ENCODE measurements around the gene DRG2. TPM values are rescaled to one million over a fixed set of nuclear protein-coding genes. Genes with fewer than 3 reads are reported as not detected.

Gene DRG2
- total RNA-seq, 1 donor from 2014 or later, result 24.6 TPM

- no peak for DNase-seq (ENCODE audit: low spot score)
- Mint-ChIP-seq H3K27me3 (ENCODE audit: low read depth) (no peaks in the 10 kb centered on the region), H3K36me3 (ENCODE audit: low read depth) (no peaks in the 10 kb centered on the region), H3K4me3 (ENCODE audit: unreplicated experiment) (no peak overlapping the region), H3K4me1 (ENCODE audit: low read depth) (no peaks in the 10 kb centered on the region), H3K27ac (ENCODE audit: unreplicated experiment) (no peak overlapping the region), H3K9me3 (ENCODE audit: low read depth) (no peaks in the 10 kb centered on the region)
- no peak for TF ChIP-seq CTCF (IDR thresholded peaks at IDR 0.05)
Measured at GRCh38 chr17:18115517-18115916, 27.8 kb downstream of the DRG2 start.

GRCh38 chr17:18116078-18116477, 28.3 kb downstream of the DRG2 start:
- no peaks in the 10 kb centered on the region for H3K4me1 Mint-ChIP-seq (ENCODE audit: low read depth)
- H3K36me3 Mint-ChIP-seq (ENCODE audit: low read depth), result no peaks in the 10 kb centered on the region
- no peak for TF ChIP-seq CTCF (IDR thresholded peaks at IDR 0.05)
- no peaks in the 10 kb centered on the region for H3K9me3 Mint-ChIP-seq (ENCODE audit: low read depth)
- no peak overlapping the region for H3K4me3 Mint-ChIP-seq (ENCODE audit: unreplicated experiment)
- no peak overlapping the region for H3K27ac Mint-ChIP-seq (ENCODE audit: unreplicated experiment)
- no peak for DNase-seq (ENCODE audit: low spot score)
- no peaks in the 10 kb centered on the region for H3K27me3 Mint-ChIP-seq (ENCODE audit: low read depth)

- H3K9me3 Mint-ChIP-seq (ENCODE audit: low read depth), result no peaks in the 10 kb centered on the region
- no peak for TF ChIP-seq CTCF (IDR thresholded peaks at IDR 0.05)
- no peaks in the 10 kb centered on the region for H3K27me3 Mint-ChIP-seq (ENCODE audit: low read depth)
- H3K36me3 Mint-ChIP-seq (ENCODE audit: low read depth), result no peaks in the 10 kb centered on the region
- no peak overlapping the region for H3K4me3 Mint-ChIP-seq (ENCODE audit: unreplicated experiment)
- H3K27ac Mint-ChIP-seq (ENCODE audit: unreplicated experiment), result no peak overlapping the region
- no peaks in the 10 kb centered on the region for H3K4me1 Mint-ChIP-seq (ENCODE audit: low read depth)
- DNase-seq (ENCODE audit: low spot score), result no peak
Measured at GRCh38 chr17:18117533-18117932, 29.8 kb downstream of the DRG2 start.

- Mint-ChIP-seq H3K36me3 (ENCODE audit: low read depth) (no peaks in the 10 kb centered on the region), H3K27me3 (ENCODE audit: low read depth) (no peaks in the 10 kb centered on the region), H3K4me1 (ENCODE audit: low read depth) (no peaks in the 10 kb centered on the region), H3K4me3 (ENCODE audit: unreplicated experiment) (no peak overlapping the region), H3K27ac (ENCODE audit: unreplicated experiment) (no peak overlapping the region), H3K9me3 (ENCODE audit: low read depth) (no peaks in the 10 kb centered on the region)
- DNase-seq (ENCODE audit: low spot score), result no peak
- TF ChIP-seq CTCF (IDR thresholded peaks at IDR 0.05), result no peak
Measured at GRCh38 chr17:18117982-18118975, 30.5 kb downstream of the DRG2 start.

- Mint-ChIP-seq H3K36me3 (ENCODE audit: low read depth) (no peaks in the 10 kb centered on the region), H3K27me3 (ENCODE audit: low read depth) (no peaks in the 10 kb centered on the region), H3K4me1 (ENCODE audit: low read depth) (no peaks in the 10 kb centered on the region), H3K9me3 (ENCODE audit: low read depth) (no peaks in the 10 kb centered on the region), H3K27ac (ENCODE audit: unreplicated experiment) (no peak overlapping the region), H3K4me3 (ENCODE audit: unreplicated experiment) (no peak overlapping the region)
- no peak for TF ChIP-seq CTCF (IDR thresholded peaks at IDR 0.05)
- DNase-seq (ENCODE audit: low spot score), result no peak
Measured at GRCh38 chr17:18119166-18119745, 31.5 kb downstream of the DRG2 start.
